HG03442 (cell line): Measurements from ENCODE around the gene TMEM52.

Experiments
- ATAC-seq: cut with Tn5 transposase; IDR thresholded peaks from one replicate; pipeline ENCODE4 v1.9.1; 2021; ENCODE audit warnings: mild to moderate bottlenecking, moderate library complexity; ENCODE audit not compliant: unreplicated experiment

The TMEM52 gene

DNA sequence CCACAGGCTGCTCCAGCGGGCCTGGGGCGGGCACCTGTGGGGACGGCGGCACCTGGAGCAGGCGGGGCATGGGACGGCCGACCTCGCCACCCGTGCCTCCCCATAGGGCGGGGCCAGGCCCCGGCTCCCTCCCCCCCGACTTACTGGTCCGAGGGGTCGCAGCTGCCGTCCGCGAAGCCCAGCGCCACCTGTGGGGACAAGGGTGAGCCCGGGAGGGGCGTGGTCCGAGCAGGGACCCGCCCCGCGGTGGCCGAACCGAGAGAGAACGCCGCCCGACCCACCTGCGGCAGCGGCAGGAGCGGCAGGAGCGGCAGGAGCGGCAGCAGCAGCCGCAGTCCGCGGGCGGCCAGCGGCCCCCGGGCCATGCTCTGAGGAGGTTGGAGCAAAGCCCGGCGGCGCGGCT is at the start of gene TMEM52:
TSS of gene TMEM52 (minus strand) at position 379 of the 403 bp plus-strand sequence. CDS start at position 365, 14 bp downstream.
- peak; percentile 25 for ATAC-seq

DNA sequence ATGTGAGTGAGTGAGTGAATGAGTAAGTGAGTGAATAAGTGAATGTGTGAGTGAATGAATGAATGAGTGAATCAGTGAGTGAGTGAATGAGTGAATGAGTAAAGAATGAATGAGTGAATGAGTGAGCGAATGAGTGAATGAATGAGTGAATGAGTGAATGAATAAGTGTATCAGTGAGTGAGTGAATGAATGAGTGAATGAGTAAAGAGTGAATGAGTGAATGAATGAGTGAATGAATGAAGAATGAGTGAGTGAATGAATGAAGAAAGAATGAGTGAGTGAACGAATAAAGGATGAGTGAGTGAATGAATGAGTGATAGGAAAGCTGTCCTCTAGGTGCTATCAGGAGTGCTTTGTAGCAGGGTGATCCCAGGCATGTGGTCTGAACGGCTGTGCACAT is 48.8 kb upstream of the TMEM52 start:
- no peak for ATAC-seq

DNA sequence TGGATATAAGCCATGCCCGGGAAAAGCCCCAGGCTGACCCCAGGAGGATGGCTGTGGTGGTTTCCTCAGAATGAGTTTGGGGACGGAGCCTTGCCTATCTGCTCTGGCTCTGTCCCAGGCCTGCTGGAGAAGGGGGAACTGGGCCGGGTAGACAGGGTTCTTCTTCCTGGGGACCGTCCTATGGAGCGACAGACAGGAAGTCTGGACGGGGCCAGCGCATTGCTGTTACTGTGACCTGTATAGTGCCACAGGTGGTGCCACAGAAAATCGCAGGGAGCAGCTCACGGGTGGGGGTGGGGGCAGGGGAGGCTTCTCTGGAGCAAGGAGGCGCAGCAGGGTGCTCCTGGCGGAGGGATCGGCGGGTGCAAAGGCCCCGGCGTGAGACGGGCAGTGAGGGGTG is 48.1 kb upstream of the TMEM52 start:
- no peak for ATAC-seq

DNA sequence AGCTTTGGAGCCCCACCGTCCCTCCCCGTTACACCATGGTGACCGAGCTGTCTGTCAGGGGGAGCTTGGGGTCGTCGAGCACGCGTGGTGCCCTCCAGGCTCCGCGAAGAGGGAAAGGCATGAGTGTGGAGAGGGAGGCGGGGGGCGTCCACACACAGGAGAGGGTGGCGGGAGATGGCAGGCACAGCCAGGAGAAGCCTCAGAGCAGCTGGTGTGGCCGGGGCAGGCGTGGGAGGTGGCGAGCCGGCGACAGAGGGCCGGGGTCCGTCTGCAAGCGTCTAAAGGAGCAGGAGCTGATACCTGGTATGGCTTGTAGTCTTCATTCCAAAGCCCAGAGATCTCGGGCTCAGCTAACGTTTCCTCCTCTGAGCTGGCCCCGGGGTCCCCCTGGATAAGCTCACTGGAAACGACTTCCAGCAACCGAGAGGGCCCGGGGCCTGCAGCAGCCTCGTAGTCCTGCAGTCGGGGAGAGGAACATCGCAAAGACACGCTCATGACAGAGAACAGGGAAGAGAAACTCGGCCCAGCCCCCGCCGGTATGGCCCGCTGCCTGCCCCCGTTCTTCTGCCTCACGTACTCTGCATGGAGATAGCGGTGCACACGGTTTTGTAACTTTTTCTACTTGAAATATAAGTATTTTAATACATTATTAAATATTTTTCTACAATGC is 47.1 kb upstream of the TMEM52 start:
- ATAC-seq = no peak

DNA sequence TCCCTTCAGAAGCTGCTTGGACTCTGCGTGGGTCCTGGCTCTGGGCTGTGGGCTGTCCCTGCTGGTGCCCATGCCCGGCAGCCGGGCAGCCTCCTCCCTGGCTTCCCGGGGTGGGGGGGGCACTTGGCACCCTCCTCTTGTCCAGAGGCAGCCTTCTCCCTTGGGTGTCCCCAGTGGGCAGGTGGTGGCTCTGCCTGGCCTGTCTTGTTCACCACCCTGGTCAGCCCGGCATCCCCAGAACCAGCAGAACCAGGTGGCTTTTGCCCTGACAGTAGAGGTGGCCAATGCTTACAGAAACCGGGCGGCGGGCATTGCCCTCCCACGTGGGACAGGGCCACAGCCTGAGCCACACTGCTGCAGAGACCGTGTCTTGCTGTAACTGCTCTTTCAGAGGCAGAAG is 46.5 kb upstream of the TMEM52 start:
- ATAC-seq = no peak

DNA sequence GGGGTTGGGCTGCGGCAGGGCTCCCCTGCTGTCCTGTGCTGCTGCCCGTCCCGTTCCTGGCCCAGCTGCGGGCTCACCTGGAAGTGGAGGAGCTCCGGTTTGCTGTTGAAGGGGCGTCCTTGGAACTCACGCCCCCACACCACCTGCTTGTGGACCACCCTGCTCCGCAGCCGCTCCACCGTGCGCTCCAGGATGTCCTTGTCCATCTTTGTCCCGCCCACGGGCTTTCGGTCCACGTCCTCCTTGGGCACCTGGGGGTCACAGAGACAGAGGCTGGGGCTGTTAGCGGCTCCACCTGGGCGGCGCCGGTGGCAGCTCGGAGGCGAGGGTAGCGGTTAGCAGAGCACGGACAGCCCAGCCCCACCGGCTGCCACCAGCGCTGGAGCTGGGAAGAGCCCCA is 45.7 kb upstream of the TMEM52 start:
- ATAC-seq = no peak

DNA sequence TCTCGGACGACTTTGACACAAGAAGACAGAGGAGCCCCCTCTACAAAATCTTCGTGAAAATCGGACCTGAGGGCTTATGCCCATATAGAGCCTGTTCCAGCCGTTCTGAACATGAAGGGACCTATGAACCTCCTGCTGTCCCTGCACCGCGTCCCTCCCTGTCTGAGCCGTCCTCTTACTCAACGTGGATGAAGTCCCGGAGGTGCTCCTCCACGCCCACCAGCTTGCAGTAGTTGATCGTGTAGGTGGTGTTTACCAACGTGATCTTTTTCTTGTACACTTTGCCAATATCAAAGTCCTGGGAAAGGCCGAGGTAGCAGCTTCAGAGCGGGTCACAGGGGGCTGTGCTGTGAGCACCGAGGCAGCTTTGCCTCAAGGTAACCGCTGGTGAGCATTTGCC is 44.5 kb upstream of the TMEM52 start:
- ATAC-seq = no peak

DNA sequence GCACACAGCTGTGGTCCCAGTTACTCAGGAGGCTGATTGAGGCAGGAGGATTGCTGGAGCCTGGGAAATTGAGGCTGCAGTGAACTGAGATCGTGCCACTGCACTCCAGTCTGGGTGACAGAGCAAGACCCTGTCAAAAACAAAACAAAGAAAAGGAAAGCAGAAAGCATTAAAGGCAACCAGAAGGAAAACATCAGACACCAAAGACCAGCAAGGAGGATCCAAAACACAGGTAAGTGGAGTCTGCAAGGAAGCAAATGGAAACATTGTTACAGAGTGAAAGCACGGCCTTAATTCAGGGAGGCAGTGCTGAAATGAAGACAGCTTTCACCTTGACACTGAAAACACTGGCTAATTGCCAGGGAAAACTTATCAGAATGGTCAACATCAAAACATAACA is 43.7 kb upstream of the TMEM52 start:
- no peak for ATAC-seq

DNA sequence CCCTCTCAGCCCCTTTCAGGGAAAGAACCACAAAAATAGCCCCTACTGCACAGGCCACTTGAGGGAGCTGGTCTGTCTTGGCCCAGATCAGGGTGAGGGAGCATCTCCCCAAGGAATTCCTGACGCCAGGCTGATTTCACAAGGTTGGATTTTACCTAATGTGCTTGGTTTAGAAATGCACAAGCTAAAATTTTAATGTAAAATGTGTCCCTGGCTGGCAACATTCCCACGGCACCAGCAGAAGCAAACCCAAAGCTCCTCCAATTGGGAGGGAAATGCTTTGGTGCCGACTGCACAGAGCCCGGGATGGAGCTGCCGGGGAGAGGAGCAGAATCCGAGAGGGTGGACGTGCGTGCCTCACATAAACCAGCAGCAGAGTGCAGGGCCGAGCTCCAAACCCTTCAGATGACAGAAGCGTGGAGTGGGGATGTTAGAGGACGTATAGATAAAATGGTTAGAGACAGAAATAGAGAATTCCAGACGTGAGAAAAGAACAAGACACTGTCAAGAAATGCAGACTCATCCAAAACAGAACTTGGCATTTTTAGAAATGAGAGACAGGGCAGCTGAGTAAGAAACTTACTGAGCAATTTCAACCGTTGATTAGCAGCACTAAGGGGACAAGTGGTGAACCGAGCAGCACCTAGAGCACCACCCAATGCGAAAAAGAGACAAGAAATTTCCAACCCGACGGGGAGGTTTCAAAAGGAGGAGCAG is 41.6 kb upstream of the TMEM52 start:
- no peak for ATAC-seq

DNA sequence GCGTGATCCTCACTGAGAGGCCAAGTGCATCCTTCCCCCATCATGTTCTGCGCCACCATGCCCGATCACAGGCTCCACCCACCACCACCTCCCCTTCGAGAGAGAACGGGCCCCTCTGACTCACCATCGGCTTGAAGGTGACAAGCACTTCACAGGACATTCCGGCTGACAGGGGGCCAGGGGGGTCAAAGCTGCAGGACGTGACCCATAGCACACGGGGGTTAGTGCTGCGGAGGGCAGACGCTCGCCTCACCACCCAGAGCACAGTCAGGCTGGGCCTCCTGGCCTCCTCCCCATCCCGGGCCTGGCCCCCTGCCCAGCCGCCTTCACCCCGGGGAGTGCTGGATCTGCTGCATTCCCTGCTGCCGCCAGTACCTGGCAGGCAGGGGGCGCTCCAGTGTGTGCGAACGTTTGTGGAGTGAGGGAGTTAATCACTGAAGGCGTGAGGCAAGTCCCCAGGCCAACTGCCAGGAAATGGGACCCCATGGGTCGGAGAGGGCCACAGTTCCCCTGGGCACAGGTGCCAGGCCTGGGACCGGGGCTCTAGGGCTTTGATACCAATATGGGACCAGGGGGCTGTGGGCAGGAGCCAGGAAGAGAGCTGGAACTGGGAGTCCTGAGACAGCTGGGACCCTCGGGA is 40.9 kb upstream of the TMEM52 start:
- no peak for ATAC-seq

DNA sequence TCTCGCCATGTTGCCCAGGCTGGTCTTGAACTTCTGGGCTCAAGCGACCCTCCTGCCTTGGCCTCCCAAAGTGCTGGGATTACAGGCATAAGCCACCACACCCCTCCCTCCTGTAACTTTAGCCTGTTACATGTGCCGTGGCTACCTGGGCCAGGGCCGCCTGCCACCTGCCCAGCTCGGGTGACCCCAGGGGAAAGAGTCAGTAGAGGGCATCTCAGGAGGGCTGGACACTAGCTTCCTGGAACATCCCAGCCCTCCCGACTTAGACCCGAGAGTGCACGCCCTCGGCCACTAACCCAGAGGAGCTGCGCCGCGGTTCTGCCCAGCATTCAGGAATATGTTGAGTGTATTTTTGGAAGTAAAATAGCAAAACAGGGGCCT is 40.4 kb upstream of the TMEM52 start:
- no peak for ATAC-seq

DNA sequence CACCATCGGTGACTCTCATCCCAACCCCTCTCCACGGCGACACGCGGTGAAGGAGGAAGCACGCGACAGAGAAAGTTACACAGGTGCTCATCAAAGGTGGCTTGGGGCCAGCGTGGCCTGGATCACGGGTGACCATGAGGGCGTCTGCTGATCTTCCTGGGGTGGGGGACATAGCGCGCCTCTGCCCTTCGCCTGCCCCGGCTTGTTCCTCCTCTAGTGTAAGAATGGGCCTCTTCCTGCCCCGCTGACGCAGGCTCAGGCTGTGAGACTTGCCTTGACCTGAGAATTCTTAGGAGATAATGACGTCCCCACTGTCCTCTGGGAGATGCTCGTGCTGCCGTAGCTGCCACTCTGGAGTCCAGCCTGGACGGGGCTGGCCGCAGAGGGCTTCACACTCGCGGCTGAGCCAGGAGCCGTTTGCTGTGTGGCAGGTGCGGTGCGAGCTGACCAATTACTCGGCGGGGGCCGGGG is 39.0 kb upstream of the TMEM52 start:
- ATAC-seq = no peak

DNA sequence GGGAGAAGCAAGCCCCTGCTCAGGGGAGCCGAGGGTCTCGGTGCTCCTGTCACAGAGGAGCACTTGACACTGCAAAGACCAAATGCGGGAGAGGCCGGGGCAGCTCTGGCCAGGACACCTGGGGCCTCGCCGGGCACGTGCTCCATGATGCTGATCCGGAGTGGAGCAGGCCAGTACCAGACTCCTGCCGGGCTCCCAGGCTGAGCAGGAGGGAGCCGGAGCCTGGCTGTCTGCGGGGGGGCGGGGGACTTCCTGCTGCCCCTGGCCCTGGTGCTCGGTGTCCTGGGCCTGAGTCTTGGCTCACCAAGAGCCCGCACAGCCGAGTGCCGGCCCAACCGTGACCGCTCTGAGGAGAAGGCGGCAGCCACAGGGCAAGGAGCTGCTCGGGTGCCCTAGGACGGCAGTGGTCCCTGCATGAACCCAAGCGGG is 38.5 kb upstream of the TMEM52 start:
- no peak for ATAC-seq

DNA sequence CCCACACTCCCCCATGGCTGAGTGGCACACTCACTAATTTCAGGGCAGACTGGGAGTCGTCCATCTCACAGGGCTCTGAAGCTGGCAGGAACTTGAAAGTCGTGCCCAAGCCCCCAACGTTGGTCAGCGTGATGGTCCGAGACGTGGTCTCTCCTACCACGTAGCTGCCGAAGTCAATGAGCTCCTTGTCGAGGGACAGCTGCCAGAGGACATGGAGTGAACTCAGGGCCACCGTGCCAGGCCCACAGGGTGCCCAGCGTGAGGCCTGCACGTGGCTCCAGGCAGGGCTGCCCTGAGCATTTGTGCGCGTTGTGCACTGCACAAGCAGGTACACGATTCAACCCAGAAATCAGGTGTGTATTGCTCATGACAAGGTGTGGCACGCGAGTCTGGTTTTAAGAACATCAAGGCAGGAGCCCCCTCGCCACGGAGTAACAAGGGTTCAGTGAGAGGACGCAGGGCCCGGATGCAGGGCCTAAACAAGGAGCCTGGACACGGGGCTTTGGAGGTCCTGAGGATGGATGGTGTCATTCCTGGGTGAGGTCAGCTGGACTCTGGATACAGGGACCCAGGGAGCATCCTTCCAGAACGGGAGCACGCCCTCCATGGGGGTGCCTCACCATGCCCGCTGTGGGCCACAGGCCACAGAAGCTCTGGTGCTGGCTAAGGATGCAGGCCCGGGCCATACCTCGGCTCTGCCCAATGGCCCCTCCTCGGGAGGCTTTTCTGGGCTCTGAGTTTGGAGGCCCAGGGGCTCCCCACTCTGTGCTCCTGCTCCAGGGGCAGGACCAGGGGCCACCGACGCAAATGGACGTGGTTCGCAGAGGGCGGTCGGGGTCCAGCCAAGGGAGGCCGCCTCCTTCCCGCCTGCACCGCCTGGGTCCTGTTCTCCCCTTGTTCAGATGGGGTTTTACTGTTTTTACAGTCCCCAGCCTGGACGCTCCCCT is 37.8 kb upstream of the TMEM52 start:
- no peak for ATAC-seq

DNA sequence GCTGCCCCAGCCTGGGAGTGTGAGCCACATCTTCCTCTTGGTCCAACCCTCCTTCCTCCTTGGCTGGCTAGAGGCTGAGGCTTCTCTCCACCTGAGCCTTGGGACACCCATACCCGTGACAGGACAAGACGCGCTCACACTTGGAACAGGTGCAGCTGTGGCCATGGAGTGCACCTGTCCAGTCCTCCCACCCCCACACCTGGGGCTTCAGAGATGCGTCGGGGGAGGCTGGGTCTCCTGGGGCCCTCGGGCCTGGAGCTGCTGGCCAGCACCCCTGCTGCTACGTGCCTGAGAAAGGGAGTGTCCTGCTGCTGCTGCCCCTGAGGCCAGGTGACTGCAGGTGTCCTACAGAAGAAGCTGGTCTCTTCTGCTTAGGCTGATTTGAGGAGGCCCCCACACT is 37.0 kb upstream of the TMEM52 start:
- no peak for ATAC-seq

DNA sequence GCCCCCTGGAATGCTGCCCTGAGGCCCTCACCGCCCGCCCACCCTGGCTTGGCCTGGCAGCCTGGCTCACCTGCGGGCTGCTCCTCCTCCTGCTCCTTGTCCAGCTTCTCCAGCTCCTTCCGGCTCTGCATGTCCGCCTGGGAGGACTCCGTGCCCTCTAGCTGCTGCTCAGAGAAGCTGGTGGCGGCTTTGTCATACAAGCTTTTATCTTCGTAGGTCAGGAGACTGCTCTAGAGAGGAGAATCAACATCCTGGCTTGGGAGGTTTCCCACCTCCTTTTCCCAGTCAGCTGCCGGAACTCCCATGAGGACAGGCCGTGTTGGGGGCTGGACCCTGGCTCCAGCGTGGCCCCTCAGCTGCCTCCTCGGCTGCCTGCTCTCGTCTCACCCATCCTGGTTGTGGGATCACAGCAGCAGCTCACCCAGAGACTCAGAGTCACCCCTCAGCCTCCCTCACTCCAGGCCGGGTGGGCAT is 36.6 kb upstream of the TMEM52 start:
- no peak for ATAC-seq

DNA sequence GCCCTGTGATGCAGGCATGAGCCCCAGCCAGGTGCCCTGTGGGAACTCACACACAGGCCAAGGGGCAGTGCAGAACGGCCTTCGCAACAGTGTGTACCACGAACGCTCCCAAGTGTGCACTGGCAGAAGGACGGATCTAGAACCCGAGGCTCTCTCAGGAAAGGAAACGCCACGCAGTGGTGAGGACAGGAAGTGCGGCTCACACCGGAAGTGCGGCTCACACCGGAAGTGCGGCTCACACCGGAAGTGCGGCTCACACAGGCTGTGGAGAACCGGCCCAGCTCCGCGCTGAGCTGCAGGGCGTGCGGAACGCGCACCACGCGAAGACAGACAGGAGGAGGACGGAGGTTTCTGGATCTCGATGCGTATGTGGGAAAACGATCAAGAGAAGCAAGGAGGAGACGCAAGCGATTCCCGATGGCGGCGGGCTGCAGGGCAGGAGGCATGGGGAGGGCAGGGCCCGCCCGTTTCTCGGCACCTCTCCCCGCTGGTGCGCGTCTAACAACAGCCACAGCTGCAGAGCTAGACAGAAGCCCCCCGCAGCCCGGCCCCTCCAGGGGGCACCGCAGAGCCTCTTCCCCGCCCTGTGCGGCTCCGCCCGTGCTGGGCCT is 35.9 kb upstream of the TMEM52 start:
- no peak for ATAC-seq

DNA sequence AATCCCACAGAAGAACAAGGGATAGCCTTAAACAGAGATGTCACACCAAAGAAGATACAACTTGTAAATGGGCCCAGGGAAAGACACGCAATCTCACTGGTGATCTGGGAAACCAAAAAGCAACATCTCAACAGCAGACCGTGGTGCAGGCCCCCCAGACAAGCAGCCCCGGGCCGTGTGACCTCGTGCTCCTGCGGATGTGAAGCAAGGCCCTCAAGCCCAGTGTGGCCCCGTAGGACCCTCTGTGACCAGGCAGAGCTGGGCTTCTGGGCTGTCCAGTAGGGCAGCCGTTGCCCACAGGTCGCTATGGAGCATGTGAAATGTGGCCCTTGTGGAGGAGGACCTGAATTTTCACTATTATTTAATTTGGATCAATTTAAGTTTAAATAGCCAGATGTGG is 34.9 kb upstream of the TMEM52 start:
- ATAC-seq = no peak

DNA sequence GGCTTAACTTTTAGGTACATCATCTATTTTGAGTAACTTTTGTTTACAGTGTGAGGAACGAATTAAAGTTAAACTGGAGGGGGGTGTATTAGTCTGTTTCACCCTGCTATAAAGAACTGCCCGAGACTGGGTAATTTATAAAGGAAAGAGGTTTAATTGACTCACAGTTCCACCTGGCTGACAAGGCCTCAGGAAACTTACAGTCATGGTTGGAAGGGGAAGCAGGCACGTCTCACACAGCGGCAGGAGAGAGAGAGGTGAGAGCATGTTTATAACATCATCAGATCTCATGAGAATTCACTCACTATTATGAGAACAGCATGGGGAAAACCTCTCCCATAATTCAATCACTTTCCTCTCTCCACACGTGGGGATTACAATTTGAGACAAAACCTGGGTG is 31.9 kb upstream of the TMEM52 start:
- ATAC-seq = no peak

DNA sequence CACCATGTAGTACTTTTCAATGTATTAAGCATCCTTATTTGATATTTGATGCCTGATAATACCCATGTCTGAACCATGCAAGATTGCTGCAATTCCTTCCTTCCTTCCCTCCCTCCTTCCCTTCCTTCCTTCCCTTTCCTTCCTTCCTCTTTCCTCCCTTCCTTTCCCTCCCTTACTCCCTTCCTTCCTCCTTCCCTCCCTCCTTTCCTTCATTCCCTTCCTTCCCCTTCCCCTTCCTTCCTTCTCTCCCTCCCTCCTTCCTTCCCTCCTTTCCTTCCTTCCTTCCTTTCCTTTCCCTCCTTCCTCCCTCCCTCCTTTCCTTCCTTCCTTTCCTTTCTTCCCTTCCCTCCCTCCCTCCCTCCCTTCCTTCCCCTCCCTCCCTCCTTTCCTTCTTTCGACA is 29.7 kb upstream of the TMEM52 start:
- no peak for ATAC-seq
